T47D (cell line): Measurements from ENCODE around the gene ZBTB7C.

Experiments used
- DNase-seq, 2 experiments: peaks; one replicate each; pipeline versions ENCODE4 v3.0.0 to v3.0.0-alpha.2; 2011 to 2012; ENCODE audit warnings: low read depth in 1 of 2, low spot score in 1 of 2
- JUND ChIP-seq: IDR thresholded peaks from 2 replicates; pipeline ENCODE4 v1.6.1; 2012; ENCODE audit warnings: low read depth
- in situ Hi-C: cut with HindIII; loops from 2 replicates; pipeline ENCODE4 v1.10.0; 2016; ENCODE audit warnings: low sequenced_read_pairs, low pct_unique_long_range_greater_than_20kb

The ZBTB7C gene

DNA sequence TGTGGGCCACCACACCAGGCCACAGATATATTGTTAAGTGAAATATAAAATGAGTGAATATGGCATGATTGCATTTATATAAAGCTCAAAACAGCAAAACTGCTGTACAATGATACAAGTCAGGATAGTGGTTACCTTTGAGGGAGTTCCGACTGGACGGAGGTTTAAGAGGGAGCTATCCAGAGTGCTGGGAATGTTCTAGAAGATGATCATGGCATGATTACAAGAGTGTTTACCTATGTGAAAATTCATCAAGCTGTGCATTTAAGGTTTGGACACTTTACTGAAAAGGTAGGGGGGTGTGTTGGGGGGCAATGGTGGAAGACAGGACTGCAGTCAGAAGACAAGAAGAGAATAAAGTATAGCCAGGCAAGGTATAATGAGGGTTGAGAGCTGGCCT is 201.4 kb downstream of the ZBTB7C start:
- in situ Hi-C loops, result no loop called here
- DNase-seq, result peak in 1 of 2 experiments; percentile 15
- TF ChIP-seq JUND, result no peak

DNA sequence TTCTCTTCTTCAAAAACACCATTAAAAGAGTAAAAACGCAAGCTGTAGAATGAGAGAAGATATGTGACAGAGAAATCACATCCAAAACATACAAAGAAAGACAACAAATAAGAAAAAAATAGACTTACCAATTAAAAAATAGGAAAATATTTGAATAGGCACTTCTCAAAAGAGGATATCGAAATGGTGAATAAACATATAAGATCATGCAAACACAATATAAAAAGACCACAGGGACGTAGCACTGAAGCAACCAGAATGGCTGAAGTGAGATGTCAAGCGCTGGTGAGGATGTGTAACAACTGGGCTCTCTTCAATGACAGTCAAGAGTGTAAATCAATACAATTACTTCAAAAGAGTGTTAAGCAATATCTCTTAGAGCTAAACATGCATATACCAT is 202.3 kb downstream of the ZBTB7C start:
- in situ Hi-C loops, result no loop called here
- DNase-seq, result no peak
- no peak for TF ChIP-seq JUND

DNA sequence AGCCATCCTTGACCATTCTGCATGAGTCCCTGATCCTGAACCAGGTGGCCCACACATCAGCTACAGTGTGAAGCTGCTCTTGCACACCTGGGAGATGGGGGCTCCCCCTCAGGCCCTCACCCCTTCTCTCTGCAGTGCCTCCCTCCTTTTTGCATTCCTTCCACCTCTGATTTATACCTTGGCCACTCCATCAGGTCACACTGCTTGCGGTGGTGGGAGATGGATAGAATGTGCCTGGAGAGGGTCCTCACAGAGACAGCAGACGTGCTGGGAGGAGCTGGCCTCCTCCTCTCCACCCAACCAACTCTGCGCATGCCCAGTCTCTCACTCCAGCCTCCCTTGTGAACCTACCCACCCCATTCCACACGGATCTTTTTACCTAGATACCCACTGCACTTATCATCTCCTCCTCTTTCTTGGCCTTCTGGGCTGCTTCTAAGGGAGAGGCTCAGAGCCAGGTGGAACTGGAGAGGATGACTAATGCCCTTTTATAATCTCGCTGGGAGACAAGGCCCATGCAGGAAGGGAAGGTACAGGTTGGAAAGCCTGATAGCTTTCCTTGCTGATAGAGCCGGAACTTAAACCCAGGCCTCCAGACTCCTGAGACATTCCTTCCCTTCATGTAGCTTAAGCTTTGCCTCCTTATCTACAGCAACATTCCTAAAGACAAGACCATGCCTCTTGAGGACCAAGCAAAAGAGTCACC is 205.1 kb downstream of the ZBTB7C start:
- DNase-seq, result no peak
- TF ChIP-seq JUND, result no peak
- in situ Hi-C loops, result no loop called here

DNA sequence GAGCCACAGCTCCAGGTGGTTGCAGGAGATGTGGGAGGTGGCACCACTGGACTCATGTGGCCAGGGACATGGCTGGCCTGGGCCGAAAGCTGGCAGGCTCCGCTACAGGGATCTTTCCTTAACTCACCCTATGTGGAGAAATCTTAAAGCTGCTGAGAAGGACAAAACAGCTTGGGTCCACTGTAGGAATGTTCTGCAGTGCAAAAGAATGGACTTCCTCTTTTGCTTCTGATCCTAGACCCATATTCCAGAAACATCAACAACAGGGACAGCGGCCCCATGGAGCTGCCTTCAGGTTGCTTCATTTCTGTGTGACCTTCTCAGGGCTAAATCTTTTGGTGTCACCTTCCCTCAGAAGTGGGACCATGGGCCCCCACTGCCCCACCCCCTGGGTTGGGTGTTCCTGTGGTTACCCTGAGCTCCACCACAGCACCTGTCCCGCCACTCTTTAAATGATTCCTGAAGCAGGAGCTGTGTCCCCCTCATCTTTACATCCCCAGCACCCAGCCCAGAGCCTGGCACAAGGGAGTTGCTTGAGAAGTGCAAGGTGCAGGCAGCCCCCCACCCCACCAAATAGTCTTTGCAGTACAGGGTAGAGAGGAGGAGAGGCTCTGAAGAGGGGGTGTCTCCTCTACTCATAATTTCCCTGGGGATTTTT is 205.8 kb downstream of the ZBTB7C start:
- TF ChIP-seq JUND, result no peak
- no peak for DNase-seq
- in situ Hi-C loops, result no loop called here

DNA sequence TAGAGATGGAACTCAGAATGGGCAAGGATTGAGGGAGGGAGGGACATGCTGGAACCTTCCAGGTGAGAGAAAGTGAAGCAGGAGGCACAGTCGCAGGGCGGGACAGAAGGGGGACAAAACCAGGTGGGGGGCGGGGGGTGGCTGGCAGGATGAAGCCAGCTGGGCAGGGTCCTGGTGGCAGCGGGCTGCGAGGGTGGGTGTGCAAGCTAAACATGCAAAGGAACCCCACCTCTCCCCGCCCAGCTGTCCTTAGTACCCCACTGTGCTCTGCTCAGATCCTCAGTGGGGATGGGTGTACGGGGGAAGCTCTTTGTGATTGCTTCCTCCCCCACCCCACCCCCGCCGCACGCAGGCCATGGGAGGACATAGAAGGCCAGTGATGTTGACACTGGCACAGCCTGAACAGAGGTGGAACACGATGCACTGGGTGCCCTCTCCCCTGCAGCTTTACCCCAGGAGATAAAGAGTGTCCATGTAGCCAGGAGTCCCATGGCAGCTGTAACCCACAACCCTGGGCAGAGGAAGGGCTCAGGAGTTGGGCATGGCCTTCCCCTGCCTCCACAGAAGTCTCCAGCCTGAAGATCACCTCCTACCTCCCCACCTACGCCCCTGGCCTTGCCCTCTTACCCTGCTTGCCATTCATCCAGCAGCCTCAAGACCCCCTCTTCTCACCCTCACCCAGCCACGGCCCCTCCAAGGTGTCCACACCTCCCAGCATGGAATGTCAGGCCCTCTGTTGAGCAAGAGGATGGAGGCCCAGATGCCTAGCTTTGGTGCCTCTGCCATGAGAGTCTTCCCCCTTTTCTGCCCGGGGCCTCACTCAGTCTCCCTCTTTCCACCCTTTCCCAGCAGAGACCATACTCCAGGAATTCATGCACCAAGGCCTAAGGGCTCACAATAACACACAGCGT is 206.6 kb downstream of the ZBTB7C start:
- no peak for TF ChIP-seq JUND
- DNase-seq, result no peak
- in situ Hi-C loops, result no loop called here

DNA sequence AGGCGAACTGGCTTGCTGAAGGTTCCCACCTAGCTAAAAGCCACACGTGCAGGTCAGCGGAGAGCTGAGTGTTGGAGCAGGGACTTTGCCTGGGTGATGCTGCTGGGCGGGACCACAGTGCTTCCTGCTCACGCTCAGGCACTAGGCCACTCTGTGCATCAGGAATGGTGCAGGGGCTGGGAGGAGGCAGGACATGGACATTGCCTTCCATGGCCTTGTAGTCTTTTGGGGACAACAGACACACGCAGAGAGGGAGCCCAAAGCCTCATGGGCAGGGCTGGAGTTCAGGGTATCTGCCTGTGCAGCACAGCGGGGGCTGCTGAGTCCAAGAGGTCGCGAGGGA is 207.2 kb downstream of the ZBTB7C start:
- in situ Hi-C loops, result no loop called here
- no peak for TF ChIP-seq JUND
- no peak for DNase-seq

DNA sequence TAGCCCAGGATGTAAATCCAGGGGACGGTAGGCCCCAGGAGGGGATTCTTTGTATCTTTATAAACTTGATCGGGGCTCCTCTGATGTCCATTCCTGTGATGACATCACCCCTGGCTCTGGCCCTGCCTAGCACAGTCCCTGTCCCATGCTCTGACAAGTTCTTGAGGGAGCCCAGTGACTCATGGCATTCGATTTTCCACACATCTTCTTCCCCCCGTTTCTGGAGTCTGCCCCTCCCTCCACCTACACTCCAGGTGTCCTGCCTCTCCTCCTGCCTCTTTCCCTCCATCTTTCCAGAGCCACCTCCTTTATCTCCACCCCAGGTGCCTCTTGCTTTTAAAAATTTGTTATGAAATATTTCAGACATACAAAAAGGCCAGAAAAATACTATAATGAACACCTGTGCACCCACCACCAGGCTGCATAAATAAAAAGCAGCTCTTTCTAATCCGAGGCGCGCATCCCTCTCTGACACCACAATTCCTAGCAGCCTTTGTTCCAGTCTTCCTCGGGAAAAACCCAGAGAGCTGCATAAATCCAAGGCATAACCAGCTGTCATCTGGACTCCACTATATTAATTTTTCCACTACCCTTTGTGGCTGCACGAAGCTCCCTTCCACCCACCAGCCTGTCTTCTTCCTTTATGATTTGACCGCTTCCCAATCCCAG is 207.7 kb downstream of the ZBTB7C start:
- no peak for TF ChIP-seq JUND
- DNase-seq, result no peak
- in situ Hi-C loops, result no loop called here

DNA sequence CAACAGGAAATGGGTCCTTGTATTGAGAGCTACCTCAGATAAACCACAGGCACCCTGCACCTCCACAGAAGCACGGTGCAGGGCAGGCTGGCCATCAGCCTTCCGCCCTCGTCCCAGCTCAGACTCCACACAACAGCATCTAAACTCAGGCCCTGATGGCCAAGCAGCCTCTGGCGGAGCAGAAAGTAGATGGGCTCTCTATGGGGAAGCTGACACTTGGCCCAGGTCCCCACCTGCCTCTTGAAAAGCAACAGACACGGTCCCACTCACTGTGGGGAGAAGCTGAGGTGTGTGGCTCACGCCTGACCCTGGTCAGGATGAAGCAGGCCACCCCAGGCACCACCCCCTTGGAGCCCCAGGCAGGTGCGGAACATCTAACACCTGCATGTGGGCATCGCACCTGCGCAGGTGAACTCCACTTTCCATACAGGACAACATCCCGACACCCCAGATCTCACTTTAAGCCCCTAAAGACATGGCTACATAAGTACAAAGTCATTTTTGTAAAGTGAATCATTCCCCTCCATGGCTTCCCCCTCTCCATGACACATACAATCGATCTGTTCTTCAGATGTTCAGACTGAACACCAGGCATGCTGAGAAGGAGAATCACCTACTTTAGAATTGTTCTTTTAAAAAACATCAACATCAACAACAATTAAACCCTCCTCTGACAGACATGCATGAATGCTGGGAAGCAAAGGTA is 208.4 kb downstream of the ZBTB7C start:
- in situ Hi-C loops, result no loop called here
- no peak for DNase-seq
- no peak for TF ChIP-seq JUND

DNA sequence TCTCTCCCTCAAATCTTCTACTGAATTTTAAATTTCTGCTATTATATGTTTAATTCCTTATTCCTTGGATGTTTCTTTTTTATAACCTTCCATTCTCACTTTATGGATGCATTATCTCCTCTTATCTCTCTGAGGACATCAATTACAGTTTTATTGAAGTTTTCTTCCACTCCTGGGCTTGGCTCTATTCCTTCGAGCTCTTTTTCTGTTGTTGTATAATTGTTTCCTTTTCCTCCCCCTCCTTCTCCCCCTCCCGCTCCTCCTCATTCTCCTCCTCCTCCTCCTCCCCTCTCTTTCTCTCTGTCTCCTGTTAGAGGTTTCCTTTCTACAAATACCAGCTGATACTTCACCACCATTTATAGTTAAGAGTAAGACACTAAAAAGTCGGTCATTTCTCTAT is 209.8 kb downstream of the ZBTB7C start:
- DNase-seq, result no peak
- no peak for TF ChIP-seq JUND
- in situ Hi-C loops, result no loop called here

DNA sequence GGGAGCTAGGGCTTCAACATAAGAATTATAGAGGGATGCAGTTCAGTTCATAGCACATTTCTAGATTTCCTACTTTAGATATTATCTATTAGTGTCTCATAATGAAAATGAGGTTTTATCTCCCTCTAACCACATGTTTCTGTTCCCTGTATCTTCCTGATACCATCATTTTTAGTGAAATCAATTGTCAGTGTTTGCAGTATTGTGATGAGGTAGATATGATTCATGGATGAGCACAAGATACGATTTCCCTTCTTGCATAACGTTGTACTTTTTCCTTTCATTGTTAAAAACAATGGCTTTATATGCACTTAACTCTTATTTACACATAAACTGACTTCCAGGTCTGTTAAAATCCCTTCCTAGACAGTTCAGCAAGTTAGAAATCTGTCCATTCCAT is 211.4 kb downstream of the ZBTB7C start:
- TF ChIP-seq JUND, result no peak
- in situ Hi-C loops, result no loop called here
- DNase-seq, result no peak

DNA sequence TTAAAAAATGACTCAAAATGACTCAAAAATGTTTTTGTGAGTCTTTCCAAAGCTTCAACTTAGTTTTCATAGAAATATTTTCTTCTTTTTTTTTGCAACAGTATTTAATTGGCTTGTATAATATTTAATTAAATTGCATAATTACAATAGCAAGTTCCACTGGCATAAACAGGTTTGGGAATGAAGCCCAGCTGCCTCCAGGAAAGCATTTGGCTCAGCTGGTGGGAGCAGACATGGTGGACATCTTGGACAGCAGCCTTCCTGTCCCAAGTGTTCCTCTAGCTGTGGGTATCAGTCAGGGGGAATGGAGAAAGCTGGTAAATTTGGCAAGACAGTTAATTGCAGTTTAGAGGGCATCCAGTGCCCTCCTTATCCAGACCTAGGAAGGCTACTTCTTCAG is 213.4 kb downstream of the ZBTB7C start:
- no peak for TF ChIP-seq JUND
- no peak for DNase-seq
- in situ Hi-C loops, result no loop called here

DNA sequence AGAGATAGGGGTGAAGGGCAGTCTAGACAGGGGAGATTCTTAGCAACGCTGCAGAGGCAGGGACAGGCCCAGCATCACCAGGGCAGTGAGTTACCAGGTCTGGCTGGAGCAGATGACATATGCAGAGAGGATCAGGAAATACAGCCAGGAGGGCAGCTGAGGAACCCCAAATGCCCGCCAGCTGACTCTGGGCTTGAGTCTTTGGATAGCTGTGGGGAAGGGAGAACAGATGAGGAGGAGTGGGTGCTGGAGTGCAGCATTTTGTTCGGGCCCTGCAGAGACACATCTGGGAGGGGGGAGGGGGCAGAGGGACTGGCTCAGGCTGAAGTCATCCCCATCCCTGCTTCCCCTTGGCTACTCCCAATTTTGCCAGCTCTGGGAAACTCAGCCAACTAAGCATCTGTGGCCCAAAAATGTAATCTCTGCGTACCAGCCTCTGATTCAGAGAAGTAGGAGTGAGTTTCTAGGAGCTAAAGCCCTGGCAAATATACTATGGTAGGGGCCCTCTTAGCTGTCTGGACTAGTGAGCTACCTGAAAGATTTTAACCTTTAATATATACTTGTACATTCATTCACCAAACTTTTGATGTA is 214.5 kb downstream of the ZBTB7C start:
- in situ Hi-C loops, result no loop called here
- TF ChIP-seq JUND, result no peak
- no peak for DNase-seq
